Astrocyte (in vitro differentiated cells and primary cell): ENCODE data around the gene MYO3B. TPM values are rescaled to one million over a fixed set of nuclear protein-coding genes. Genes with fewer than 3 reads are reported as not detected.
"Not testable (repeated sequence)": the region's sequence is repeated elsewhere in the genome, so short reads cannot be mapped to it uniquely, and the experiment has no call there.

Source experiments
- DNase-seq: peaks from one replicate; pipeline ENCODE4 v3.0.0-alpha.2; 2010; ENCODE audit warnings: low read depth
- FAIRE-seq: peaks from 2 replicates; lab custom pipeline; 2011; peaks lifted over from hg19 to GRCh38; lab: Jason Lieb, UNC
- H2AFZ ChIP-seq: 2 replicates; pipeline ENCODE4 v1.6.0; 2012; ENCODE audit warnings: low read depth, low read length, inconsistent platforms
- H3K27ac ChIP-seq: 2 replicates; pipeline ENCODE4 v1.5.1; 2011; ENCODE audit warnings: low read depth, low read length, inconsistent platforms
- H3K27me3 ChIP-seq: 2 replicates; pipeline ENCODE4 v1.6.0; 2011; ENCODE audit warnings: low read length, inconsistent platforms; ENCODE audit not compliant: insufficient read depth
- H3K36me3 ChIP-seq: 2 replicates; pipeline ENCODE4 v1.5.1; 2011; ENCODE audit warnings: low read length, inconsistent platforms; ENCODE audit not compliant: insufficient read depth
- H3K4me1 ChIP-seq: 2 replicates; pipeline ENCODE4 v1.5.1; 2011; ENCODE audit warnings: low read length, inconsistent platforms; ENCODE audit not compliant: insufficient read depth
- H3K4me2 ChIP-seq: 2 replicates; pipeline ENCODE4 v1.6.0; 2012; ENCODE audit warnings: low read length, inconsistent platforms
- H3K4me3 ChIP-seq: 2 replicates; pipeline ENCODE4 v1.5.1; 2011; ENCODE audit warnings: low read depth, mild to moderate bottlenecking, low read length, inconsistent platforms; ENCODE audit not compliant: insufficient read depth
- H3K79me2 ChIP-seq: 2 replicates; pipeline ENCODE4 v1.6.0; 2012; ENCODE audit warnings: mild to moderate bottlenecking, low read length, inconsistent platforms; ENCODE audit not compliant: insufficient read depth
- H3K9ac ChIP-seq: 2 replicates; pipeline ENCODE4 v1.6.0; 2012; ENCODE audit warnings: mild to moderate bottlenecking, low read length, inconsistent platforms
- H3K9me3 ChIP-seq: 2 replicates; pipeline ENCODE4 v1.5.1; 2012; ENCODE audit warnings: low read depth, mild to moderate bottlenecking, low read length, inconsistent platforms; ENCODE audit not compliant: insufficient read depth
- H4K20me1 ChIP-seq: 2 replicates; pipeline ENCODE4 v1.6.0; 2012; ENCODE audit warnings: low read length, inconsistent platforms; ENCODE audit not compliant: insufficient read depth
- H3K27ac Mint-ChIP-seq: one replicate; pipeline ENCODE4 v1.8.0; 2021; ENCODE audit warnings: mild to moderate bottlenecking, mixed read lengths; ENCODE audit not compliant: unreplicated experiment
- H3K27me3 Mint-ChIP-seq: one replicate; pipeline ENCODE4 v1.8.0; 2021; ENCODE audit warnings: low read depth, mixed read lengths; ENCODE audit not compliant: unreplicated experiment
- H3K36me3 Mint-ChIP-seq: one replicate; pipeline ENCODE4 v1.8.0; 2021; ENCODE audit warnings: low read depth, mixed read lengths; ENCODE audit not compliant: unreplicated experiment
- H3K4me1 Mint-ChIP-seq: one replicate; pipeline ENCODE4 v1.8.0; 2021; ENCODE audit warnings: low read depth, mixed read lengths; ENCODE audit not compliant: unreplicated experiment
- H3K4me3 Mint-ChIP-seq: one replicate; pipeline ENCODE4 v1.8.0; 2021; ENCODE audit warnings: mild to moderate bottlenecking, moderate library complexity, mixed read lengths; ENCODE audit not compliant: unreplicated experiment
- H3K9me3 Mint-ChIP-seq: one replicate; pipeline ENCODE4 v1.8.0; 2021; ENCODE audit warnings: mild to moderate bottlenecking, mixed read lengths; ENCODE audit not compliant: unreplicated experiment
- EZH2 ChIP-seq: IDR thresholded peaks from 2 replicates; pipeline ENCODE4 v1.6.1; 2012; ENCODE audit warnings: mild to moderate bottlenecking, low read length, inconsistent platforms; ENCODE audit not compliant: insufficient read depth
- total RNA-seq: library from RNA; stranded (reverse); gene quantifications from 2 replicates; pipeline ENCODE4 v1.2.1, GENCODE V29; 2021
- TF ChIP-seq, protein P1 (sequence below): IDR thresholded peaks from 2 replicates; pipeline ENCODE4 v1.5.1; 2011; ENCODE audit warnings: low read depth, mild to moderate bottlenecking, inconsistent platforms, low read length, moderate library complexity; ENCODE audit not compliant: insufficient read depth

Gene MYO3B
- total RNA-seq, 1 donor from 2014 or later, result not detected

GRCh38 chr2:170468557-170468956 lies 290.6 kb downstream of the MYO3B start:
- H3K9ac ChIP-seq, result no peak overlapping the region
- H3K4me1 ChIP-seq, result no peaks in the 10 kb centered on the region
- H3K27me3 ChIP-seq, result no peaks in the 10 kb centered on the region
- H3K36me3 ChIP-seq, result no peaks in the 10 kb centered on the region
- Mint-ChIP-seq H3K36me3 (no peaks in the 10 kb centered on the region), H3K27ac (no peak overlapping the region), H3K4me1 (peaks cover 2% of the 10 kb centered on the region), H3K4me3 (no peak overlapping the region), H3K9me3 (no peaks in the 10 kb centered on the region), H3K27me3 (peaks cover 2% of the 10 kb centered on the region)
- H3K4me3 ChIP-seq, result no peak overlapping the region
- H3K27ac ChIP-seq, result no peak overlapping the region
- TF ChIP-seq, protein P1, sequence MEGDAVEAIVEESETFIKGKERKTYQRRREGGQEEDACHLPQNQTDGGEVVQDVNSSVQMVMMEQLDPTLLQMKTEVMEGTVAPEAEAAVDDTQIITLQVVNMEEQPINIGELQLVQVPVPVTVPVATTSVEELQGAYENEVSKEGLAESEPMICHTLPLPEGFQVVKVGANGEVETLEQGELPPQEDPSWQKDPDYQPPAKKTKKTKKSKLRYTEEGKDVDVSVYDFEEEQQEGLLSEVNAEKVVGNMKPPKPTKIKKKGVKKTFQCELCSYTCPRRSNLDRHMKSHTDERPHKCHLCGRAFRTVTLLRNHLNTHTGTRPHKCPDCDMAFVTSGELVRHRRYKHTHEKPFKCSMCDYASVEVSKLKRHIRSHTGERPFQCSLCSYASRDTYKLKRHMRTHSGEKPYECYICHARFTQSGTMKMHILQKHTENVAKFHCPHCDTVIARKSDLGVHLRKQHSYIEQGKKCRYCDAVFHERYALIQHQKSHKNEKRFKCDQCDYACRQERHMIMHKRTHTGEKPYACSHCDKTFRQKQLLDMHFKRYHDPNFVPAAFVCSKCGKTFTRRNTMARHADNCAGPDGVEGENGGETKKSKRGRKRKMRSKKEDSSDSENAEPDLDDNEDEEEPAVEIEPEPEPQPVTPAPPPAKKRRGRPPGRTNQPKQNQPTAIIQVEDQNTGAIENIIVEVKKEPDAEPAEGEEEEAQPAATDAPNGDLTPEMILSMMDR, result no peak
- TF ChIP-seq EZH2, result no peak
- DNase-seq (no peak), FAIRE-seq (no peak)
- no peak overlapping the region for H2AFZ ChIP-seq
- H3K79me2 ChIP-seq, result no peaks in the 10 kb centered on the region
- H3K4me2 ChIP-seq, result no peak overlapping the region
- H3K9me3 ChIP-seq, result no peaks in the 10 kb centered on the region
- H4K20me1 ChIP-seq, result no peaks in the 10 kb centered on the region

DNA sequence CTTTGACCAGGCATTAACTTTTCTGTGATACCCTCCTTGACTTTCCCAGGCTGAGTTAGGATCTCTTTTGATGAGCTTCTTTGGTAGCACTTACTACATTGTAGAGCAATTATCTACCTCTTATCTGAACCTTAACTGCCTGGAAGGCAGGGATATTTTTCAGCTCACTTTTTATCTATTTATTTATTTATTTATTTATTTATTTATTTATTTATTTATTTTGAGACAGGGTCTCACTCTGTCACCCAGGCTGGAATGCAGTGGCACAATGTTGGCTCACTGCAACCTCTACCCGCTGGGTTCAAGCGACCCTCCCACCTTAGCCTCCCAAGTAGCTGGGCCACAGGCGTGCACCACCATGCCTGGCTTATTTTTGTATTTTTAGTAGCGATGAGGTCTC lies 294.6 kb downstream of the MYO3B start:
- not testable (repeated sequence) for H3K27me3 ChIP-seq, H3K4me3 ChIP-seq, H4K20me1 ChIP-seq, H3K9me3 ChIP-seq, H3K9ac ChIP-seq, H3K27me3 Mint-ChIP-seq, H2AFZ ChIP-seq, H3K9me3 Mint-ChIP-seq, H3K4me1 Mint-ChIP-seq, H3K36me3 Mint-ChIP-seq, H3K4me1 ChIP-seq, H3K27ac Mint-ChIP-seq, H3K79me2 ChIP-seq, H3K4me2 ChIP-seq, DNase-seq, H3K36me3 ChIP-seq, FAIRE-seq, H3K4me3 Mint-ChIP-seq, H3K27ac ChIP-seq

GRCh38 chr2:170475878-170476277 lies 297.9 kb downstream of the MYO3B start:
- DNase-seq (no peak), FAIRE-seq (no peak)
- no peaks in the 10 kb centered on the region for H3K79me2 ChIP-seq
- no peak overlapping the region for H2AFZ ChIP-seq
- H3K4me3 ChIP-seq, result no peak overlapping the region
- H4K20me1 ChIP-seq, result no peaks in the 10 kb centered on the region
- TF ChIP-seq EZH2, result no peak
- TF ChIP-seq, protein P1, result no peak
- no peak overlapping the region for H3K4me2 ChIP-seq
- H3K4me3 Mint-ChIP-seq, result no peak overlapping the region
- no peaks in the 10 kb centered on the region for H3K9me3 Mint-ChIP-seq
- H3K27ac Mint-ChIP-seq, result no peak overlapping the region
- no peaks in the 10 kb centered on the region for H3K27me3 ChIP-seq
- no peaks in the 10 kb centered on the region for H3K4me1 Mint-ChIP-seq
- H3K27me3 Mint-ChIP-seq, result peaks cover 7% of the 10 kb centered on the region
- H3K4me1 ChIP-seq, result no peaks in the 10 kb centered on the region
- H3K36me3 ChIP-seq, result no peaks in the 10 kb centered on the region
- H3K9ac ChIP-seq, result no peak overlapping the region
- H3K27ac ChIP-seq, result no peak overlapping the region
- H3K36me3 Mint-ChIP-seq, result no peaks in the 10 kb centered on the region
- H3K9me3 ChIP-seq, result no peaks in the 10 kb centered on the region
